GM21367 (cell line): ENCODE data around the gene DCBLD2.
"Not testable (repeated sequence)": the region's sequence is repeated elsewhere in the genome, so short reads cannot be mapped to it uniquely, and the experiment has no call there.

Experiments used
- ATAC-seq: cut with Tn5 transposase; IDR thresholded peaks from one replicate; pipeline ENCODE4 v1.9.1; 2021; ENCODE audit not compliant: unreplicated experiment

The DCBLD2 gene

DNA sequence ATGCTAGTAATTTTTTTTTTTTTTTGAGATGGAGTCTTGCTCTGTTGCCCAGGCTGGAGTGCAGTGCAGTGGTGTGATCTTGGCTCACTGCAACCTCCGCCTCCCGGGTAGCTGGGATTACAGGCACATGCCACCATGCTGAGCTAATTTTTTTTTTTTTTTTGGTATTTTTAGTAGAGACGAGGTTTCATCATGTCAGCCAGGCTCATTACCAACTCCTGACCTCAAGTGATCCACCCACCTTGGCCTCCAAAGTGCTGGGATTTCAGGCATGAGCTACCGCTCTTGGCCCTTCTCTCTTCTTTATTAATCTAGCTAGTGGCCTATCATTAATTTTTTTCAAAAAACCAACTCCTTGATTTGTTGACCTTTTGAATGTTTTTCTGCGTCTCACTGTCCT lies 70.4 kb downstream of the DCBLD2 start:
- ATAC-seq, result not testable (repeated sequence)

DNA sequence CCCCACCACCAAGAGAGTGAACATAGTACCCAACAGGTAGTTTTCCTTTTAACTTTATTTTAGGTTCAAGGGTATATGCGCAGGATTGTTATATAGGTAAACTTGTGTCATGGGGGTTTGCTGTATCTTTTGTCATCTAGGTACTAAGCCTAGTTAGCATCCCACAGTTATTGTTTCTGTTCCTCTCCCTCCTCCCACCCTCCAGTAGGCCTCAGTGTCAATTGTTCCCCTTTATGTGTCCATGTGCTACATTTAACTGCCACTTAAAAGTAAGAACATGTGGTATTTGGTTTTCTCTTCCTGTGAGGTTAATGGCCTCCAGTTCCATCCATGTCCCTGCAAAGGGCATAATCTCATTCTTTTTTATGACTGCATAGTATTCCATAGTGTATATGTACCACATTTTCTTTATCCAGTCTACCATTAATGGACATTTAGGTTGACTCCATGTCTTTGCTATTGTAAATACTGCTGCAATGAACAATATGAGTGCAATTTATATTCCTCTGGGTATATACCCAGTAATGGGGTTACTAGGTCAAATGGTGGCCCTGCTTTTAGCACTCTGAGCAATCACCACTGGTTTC lies 72.2 kb downstream of the DCBLD2 start:
- no peak for ATAC-seq

DNA sequence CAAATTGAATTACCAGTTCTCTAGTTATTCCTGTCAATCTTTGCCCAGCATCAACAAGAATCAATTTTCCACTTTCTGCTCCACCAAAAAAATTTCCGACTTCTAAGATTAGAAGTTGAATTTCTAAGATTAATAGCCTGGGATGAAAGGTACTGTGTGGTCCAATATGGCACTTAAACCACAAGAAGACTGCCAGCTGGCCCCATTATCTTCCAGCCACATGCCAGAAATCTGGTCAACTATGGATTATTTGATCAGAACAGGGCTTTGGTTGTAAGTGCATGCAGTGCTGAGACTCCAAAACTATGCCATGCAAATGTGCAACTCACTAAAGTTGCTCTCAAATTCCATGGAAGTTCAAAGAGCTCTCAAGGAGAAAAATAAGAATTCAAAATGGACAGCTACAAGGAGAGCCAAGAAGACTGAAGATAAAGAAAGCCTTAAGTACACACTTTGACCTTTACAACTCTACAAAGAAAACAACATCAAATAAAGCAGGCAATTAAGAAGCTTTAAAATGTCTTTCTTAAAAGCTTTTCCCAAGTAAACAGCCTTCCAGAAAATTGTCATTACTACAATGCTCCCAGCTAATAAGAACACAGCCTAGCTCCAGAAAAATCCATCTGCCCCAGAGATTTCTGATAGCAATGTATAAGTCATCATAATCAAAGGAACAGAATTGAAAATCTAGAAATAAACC lies 74.1 kb downstream of the DCBLD2 start:
- ATAC-seq, result no peak

DNA sequence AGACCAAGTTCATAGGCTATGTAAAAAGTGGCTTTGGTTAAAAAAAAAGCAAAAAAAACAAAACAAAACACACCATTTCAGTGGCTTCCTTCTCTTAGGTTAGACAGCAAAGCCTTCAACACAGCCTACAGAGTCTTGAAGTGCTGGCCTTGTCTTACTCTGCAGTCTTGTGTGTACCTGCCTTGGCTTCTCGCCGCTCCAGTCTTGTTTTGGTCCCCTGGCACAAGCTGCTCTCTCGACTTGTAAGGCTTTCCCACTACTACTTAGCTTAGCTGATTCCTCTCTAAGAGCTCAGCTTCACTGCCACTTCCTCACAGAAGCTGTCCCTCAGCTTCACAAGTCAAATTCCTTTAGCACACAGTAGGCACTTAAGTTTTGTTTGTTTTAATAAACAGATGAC lies 75.4 kb downstream of the DCBLD2 start:
- ATAC-seq, result no peak

DNA sequence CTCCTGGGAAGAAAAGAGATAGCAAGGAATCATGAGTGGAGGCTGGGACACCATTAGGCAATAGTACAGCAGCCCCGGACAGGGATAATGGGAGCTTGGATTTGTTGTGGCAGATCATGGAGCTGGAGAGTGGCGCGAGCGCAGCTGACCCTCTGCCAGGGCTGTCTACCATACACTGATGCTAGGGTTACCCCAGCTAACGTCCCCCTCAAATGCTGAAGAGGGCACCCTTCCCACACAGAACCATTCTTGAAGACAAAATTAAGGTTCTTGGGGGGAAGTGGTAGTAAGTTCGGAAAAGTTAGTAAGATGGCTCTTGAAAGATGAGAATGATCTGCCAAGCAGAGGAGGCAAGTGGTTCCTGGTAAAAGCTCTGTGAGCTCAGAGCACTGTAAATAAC lies 77.2 kb downstream of the DCBLD2 start:
- ATAC-seq, result no peak

DNA sequence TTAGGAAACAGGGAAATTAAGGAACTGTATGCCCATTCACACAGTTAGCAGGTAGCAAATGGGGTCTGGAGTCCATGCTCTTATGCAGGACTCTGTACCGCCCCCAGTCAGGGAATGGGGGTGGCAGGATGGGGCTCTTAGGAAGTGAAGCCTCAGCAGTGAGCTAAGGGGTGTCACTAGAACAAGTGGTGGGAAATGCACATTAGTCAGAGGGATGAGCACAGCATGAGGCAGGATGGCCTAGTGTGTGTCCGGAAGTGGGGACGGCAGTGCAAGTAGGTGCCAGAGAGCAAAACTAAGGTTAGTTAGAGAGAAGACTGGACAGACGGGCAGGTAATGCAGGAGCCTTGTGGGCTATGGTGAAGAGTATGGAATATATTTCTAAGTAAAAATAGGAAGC lies 77.7 kb downstream of the DCBLD2 start:
- ATAC-seq, result no peak

DNA sequence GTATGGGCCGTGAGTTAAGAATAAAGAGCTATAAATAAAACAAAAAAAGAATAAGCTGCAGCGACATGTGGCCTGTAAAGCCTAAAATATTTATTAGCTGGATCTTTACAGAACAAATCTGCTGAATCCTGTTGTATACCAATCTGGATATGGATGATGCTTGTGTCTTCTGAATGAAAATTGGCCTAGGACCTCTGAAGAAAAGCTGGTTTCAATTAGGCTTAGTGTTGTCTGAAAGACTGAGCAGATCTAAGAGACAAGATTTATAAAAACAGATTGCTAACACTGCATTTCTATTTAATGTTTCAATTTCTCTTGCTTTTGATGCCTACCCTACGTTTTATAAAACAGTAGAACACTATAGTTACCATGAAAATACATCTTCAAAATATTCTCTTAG lies 80.4 kb downstream of the DCBLD2 start:
- no peak for ATAC-seq

DNA sequence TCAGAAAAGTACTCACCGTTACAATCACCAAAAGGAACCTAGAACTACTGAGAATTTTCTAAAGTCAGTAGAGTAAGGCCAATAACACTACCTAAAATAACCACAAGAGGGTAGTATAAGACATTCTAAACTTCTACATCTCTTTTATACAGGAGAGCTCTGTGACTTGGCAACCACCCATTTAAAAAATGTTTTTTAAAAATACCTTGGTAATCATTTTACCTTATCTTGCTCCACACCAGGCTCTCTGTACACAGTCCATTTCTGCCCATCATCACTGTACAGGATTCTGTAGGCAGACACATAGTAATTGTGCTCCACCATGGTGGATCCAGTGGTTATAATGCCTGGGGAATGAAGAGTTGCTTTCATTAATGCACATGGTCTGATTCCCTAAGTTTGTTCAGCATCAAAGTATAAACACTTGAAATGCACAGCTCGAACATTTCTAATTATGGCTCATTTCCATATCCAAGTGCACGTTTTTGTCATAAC lies 83.9 kb downstream of the DCBLD2 start:
- ATAC-seq, result peak; percentile 86

DNA sequence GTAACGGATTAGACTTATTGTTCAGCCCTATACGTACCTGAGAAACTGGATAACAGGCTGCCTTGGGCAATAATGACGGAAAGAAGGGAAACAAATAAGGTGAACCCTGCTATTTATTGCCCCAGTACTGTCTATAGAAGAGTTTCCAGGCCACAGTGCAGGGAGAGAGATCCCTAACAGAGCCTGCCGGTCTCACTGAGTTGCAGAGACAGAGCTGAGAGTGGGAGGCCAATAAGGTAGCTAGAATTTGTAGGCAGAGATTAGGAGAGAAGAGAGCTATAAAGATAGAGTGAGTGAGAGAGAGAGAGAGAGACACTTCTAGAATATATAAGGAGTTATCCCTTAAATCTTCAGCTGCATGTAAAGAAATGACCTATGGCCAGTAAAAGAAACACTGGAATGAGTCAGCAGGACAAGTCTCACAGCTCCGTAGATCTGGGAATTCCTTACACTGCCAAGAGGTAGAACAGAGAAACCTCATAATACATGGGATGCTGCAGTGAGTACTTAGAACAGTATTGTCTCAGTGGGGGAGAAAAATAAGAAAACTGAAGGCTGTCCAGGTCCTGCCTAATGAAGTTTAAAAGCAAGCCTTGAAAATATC lies 86.6 kb downstream of the DCBLD2 start:
- no peak for ATAC-seq

DNA sequence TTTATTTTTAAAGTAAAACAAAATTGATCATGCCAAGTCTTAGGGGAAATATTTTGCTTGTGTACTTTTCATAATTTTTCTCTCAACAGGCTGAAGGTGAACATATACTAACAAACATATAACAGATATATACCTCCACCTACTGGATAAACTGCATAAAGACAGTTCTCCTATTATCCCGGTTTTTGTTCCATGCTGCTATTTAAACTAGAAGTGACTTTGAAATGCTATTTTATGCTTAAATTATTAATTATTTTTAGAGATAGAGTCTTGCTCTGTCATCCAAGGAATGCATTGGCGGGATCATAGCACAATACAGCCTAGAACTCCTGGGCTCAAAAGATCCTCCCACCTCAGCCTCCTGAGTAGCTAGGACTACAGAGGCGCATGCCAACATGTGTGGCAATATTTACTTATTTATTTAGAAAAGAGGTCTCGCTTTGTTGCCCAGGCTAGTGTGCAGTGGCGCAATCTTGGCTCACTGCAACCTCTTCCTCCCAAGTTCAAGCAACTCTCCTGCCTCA lies 88.6 kb downstream of the DCBLD2 start:
- ATAC-seq, result peak; percentile 56

DNA sequence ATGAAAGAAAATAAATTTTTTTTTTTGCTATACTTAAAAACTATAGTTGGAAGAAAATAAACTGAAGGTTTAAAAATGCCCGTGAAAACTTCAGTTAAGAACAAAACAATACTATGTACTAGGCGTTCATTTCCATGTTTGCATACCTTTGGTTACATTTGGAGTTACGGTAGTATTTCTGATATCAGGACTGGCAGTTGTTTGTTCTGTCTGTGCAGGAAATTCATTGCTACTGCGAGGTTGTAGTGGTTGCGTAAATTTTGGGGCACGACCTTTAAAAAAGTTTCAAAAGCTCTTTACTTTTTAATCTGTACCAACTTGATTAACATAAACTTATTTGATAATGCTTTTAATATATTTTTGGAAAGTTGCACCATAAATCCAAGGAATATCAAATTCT lies 90.4 kb downstream of the DCBLD2 start:
- no peak for ATAC-seq

DNA sequence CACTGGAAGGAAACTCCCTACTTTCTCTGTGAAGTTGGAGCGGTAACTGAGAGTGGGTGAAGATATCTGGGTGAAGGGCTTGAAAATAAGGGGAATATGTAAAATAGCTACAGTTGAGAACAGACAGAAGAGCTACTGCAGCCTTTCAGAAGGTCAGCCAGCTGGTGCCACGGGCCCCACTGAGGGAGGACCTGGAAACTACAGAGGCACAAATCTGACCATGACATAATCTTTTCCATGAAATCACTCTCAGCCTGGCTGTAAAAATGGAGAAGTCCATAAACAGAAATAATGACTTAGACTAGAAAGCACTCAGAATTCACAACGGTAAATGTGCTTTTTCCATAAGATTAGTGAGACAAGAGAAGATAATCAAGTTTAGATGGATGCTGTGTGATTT lies 91.9 kb downstream of the DCBLD2 start:
- ATAC-seq, result no peak

DNA sequence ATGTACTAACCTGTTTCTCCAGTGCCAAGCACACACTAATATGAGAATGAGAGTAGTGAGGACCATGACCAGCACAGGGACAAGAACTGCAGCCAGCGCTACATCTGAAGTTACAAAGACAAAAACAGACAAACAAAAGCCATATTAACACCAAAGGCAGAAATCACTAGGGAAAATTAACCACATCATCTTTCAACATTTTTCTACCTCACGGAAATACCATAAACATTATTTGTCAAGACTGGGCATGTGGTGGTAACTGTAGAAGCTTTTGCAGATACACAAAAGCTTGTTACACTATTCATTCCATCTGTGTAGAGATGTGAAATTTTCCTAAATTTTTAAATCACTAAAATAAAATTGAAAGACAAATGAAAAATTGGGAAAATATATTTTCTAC lies 93.4 kb downstream of the DCBLD2 start:
- no peak for ATAC-seq

DNA sequence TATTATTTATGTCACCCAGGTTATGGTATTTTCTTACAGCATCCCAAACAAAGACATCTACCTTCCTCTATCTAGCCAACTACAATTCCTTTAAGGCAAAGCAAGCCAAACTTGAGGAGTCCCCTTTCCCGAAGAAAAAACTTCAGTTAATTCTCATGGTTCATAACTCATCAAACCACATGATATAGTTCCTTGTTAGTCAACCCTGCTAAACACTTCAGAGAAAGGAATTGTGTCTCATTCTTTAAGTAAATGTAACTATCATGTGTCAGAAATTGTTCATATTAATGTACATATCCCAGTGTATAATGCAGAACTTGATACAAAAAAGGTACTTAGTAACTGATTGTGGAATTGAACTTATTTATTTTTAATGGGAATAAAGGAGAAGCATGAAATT lies 93.9 kb downstream of the DCBLD2 start:
- no peak for ATAC-seq

DNA sequence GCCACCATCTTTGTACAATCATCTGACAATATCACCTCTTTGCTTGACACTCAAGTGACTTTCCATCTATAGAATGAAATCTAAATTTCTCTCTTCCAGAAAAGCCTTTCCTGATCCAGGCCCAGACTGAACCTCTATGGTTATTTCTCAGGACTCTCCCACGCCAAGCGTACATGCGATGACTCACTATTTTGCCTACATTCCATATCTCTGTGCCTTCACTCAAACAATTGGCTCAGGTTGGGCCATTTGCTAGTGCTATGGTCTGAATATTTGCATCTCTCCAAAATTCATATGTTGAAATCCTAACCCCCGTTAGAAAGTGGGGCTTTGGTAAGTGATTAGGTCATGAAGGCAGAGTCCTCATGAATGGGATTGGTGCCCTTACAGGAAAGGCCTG lies 94.5 kb downstream of the DCBLD2 start:
- ATAC-seq, result no peak

DNA sequence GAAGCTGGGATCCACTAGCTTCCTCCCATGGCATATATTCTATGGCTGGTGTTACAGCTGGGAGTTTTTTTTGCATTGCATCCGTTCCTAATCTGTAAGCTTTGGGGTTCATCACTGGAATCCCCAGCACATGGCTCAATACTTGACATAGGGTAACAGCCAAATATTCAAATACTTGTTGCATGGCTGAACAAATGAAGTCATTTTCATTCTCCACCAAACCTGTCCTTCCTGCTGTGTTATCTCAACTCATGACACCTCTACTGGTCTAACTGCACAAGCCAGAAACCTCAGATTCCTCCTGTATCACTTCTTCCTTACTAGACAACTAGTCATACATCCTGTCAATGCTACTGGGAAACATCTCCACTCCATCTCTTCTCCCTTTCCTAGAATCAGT lies 95.0 kb downstream of the DCBLD2 start:
- no peak for ATAC-seq

DNA sequence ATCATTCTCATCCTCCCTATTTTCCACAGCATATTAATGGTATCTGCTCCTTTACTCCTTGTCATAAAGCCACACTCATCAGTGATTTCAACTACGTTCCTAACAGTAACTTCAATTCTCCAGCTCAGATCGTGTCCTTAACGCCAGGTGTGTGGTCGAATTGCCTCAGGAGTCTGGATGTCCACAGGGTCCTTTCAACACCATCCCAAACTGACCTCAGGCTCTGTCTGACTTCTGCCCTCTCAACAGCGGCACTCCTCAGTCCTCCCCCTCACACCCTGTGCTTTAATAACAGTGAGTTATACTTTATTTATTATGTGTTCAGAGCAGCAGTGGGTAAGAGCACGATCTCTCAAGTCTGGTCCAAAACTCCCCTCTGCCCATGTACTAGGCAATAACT lies 95.9 kb downstream of the DCBLD2 start:
- no peak for ATAC-seq

DNA sequence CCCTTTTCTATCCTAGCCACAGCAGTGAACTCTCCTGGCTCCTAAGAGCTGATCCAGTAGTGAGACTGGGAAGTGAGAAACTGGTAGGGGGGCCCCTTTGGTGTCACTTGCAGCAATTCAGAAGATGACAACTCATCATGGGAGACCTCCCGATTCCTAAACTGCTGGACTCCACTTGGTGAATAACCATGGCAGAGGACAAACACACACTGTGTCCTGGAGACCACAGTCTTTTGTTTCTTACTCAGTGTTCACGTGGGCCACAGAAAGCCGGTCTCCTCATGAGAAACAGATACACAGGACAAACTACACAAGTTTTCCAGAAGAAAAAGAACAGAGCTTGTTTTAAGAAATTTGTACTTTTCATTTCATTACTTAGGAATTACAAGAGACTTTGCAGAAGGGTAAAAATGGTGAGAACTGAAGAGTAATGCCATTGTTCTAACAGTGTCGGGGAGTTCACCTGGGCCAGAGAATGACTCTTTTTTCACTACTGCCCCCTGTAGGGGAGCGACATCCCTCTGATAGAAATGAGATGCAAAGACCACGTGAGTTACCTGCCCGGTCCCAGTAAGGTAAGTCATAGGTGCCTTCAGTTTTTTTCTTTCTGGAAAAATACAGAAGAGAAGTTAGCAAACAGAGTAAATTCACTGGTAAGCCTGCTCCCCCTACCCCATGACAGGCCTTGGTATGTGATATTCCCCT lies 100.3 kb downstream of the DCBLD2 start:
- no peak for ATAC-seq

DNA sequence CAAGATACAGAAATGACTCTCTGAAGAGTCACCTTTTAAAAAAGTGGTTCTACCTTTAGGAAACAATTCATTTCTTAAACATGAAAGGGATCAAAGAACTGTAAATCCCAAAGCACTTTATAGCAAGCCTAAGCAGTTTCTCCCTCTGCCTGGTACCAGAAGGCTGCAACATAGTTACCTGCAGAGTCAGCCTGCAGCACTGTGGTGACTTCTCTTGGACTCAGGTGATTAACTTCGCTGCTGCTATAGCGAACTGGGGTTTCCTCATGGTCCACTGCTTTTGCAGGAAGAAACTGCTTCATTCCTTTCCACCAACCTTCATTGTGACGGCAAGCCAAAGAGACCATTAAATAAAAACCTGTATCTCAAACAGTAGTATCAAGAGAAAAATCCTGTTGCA lies 101.1 kb downstream of the DCBLD2 start:
- ATAC-seq, result no peak

DNA sequence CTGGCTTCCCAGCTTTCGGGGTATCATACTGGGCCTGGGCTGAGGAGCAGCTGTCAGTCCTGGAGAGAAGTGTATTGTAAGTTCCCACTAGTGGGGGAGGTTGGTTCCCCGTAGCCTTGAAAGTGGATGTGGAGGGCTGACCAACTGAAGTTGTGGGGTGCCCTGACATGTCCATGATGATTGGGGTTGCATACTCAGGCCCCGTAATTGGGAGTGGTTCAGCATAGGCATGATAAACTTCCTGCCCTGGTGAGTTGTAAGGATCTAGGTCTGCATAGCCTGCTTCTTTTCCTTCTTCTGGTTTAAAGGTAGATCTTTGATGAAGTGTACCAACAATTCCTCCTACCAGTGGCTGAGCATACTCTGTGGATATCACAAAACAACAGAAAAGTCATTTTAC lies 102.0 kb downstream of the DCBLD2 start:
- no peak for ATAC-seq

DNA sequence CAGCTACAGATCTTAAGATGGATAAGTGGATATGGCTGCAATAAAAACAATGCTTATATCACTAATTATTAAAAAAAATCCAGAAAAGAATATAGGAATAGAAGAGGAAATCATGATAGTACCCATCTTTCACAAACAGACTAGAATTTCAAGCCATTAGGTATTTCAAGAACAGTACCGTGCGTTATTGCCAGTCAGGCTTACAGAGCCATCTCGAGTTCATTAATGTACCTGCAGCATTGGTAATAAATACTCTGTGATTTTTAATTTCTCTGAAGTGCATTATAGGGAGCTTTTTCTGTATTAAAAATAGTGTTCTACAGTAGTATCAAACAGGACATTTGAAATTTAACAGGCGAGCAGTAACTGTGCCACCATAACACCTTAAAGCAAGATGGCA lies 102.7 kb downstream of the DCBLD2 start:
- no peak for ATAC-seq

DNA sequence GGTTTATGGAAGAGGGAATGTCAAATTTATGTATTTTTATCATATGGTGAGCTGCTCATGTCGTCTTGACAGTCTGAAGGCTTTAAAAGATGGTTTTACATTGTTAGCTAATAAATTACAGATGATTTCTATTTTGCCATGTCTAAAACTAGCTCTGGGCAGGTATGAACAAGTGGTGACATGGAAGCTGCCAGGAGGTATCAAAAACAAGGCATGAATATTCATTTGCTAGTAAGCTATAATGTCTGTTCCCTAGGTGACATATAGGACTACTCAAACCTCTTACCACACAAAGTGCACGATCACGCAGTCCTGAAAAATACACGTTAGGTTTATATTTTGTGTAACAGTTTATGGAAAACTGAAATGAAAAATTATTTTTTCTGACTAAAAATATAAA lies 103.6 kb downstream of the DCBLD2 start:
- no peak for ATAC-seq
